Transverse colon (tissue), 4 donors: Measurements from ENCODE around the gene ZPBP2.

Experiments
- CTCF ChIP-seq, 5 experiments: fragments of 200-600 bp in 3 of 5; fragments of 450-650 bp in 2 of 5; sonication (generic) in 3 of 5; IDR thresholded peaks; 1 replicate in 2 of 5; 2 replicates in 3 of 5; pipeline ENCODE4 v1.5.1; 2016 to 2017; ENCODE audit warnings: antibody characterized with exemption in 5 of 5, inconsistent platforms in 3 of 5, mild to moderate bottlenecking in 2 of 5, moderate library complexity in 1 of 5
- EP300 ChIP-seq: sonication (generic); formaldehyde crosslinking; IDR thresholded peaks from one replicate; pipeline ENCODE4 v1.6.1; 2017; ENCODE audit warnings: antibody characterized with exemption, low read depth
- POLR2A ChIP-seq: fragments of 450-650 bp; IDR thresholded peaks from one replicate; pipeline ENCODE4 v1.6.1; 2016; ENCODE audit warnings: antibody characterized with exemption, mild to moderate bottlenecking, moderate library complexity
- POLR2AphosphoS5 ChIP-seq, 3 donors: sonication (generic); formaldehyde crosslinking; IDR thresholded peaks; one replicate each; pipeline ENCODE4 v1.6.1; 2016; ENCODE audit warnings: antibody characterized with exemption in 3 of 3

- TF ChIP-seq CTCF (IDR thresholded peaks at IDR 0.05) (no peak), POLR2AphosphoS5 (IDR thresholded peaks at IDR 0.05) (no peak), POLR2A (no peak), EP300 (no peak)
Measured at GRCh38 chr17:39852239-39852638, 15.8 kb upstream of the ZPBP2 start.
